ENCODE data around the gene TLCD2. TPM values are rescaled to one million over a fixed set of nuclear protein-coding genes. Genes with fewer than 3 reads are reported as not detected.

TLCD2 gene
- total and polyA plus RNA-seq, 9 of the 15 experiments (the other 6 are each of a cell fraction or from before 2014, with no cell fraction given) = 0.10 to 0.89 (median 0.58) TPM

GRCh38 chr17:1724351-1724868 is 14.2 kb upstream of the TLCD2 start, which contains the start of gene WDR81 (continued):
- TF ChIP-seq ATF1 (CRISPR knock-in tag; IDR thresholded peaks at IDR 0.05) (no peak), ATF1 (tag; IDR thresholded peaks at IDR 0.05) (no peak), ELF1 (tag; IDR thresholded peaks at IDR 0.05) (peak; percentile 90), MAZ (CRISPR knock-in tag; conservative IDR thresholded peaks at IDR 0.05 in 1 of 2, IDR thresholded peaks at IDR 0.05 in 1 of 2) (0 out of 4 replicates have a peak, but pooled peaks of 1 of the 2 experiments have one; percentile 44), ADNP (tag; IDR thresholded peaks at IDR 0.05) (no peak), ZNF449 (CRISPR knock-in tag; IDR thresholded peaks at IDR 0.05) (no peak), HNRNPL (IDR thresholded peaks at IDR 0.05; ENCODE audit: low read depth, low read length) (no peak), GTF2F1 (IDR thresholded peaks at IDR 0.05; ENCODE audit: low read depth, low read length) (no peak), ZNF586 (CRISPR knock-in tag; conservative IDR thresholded peaks at IDR 0.05) (no peak), SETDB1 (IDR thresholded peaks at IDR 0.05; ENCODE audit: low read length) (no peak), SIN3A (IDR thresholded peaks at IDR 0.05; ENCODE audit: borderline replicate concordance in 2 of 2, control insufficient read depth in 1 of 2, low read depth in 2 of 2, low read length in 2 of 2) (peak; percentile 83 to 97; a peak in 3 of 4 replicates), ZBTB9 (CRISPR knock-in tag; IDR thresholded peaks at IDR 0.05) (no peak), ARID2 (IDR thresholded peaks at IDR 0.05) (no peak), ZNF830 (CRISPR knock-in tag; IDR thresholded peaks at IDR 0.05) (no peak), FOXP1 (CRISPR knock-in tag; IDR thresholded peaks at IDR 0.05) (no peak), BRF1 (IDR thresholded peaks at IDR 0.05; ENCODE audit: borderline replicate concordance, extremely low read depth, insufficient read length) (no peak), CTCFL (IDR thresholded peaks at IDR 0.05; ENCODE audit: borderline replicate concordance, insufficient read depth, low read depth, low read length, poor library complexity, severe bottlenecking) (no peak), PRDM10 (IDR thresholded peaks at IDR 0.05; ENCODE audit: partially characterized antibody) (no peak), SMAD4 (CRISPR knock-in tag; conservative IDR thresholded peaks at IDR 0.05) (0 out of 2 replicates have a peak, but pooled peaks have one; percentile 18), CBFA2T3 (IDR thresholded peaks at IDR 0.05) (no peak), MTA1 (IDR thresholded peaks at IDR 0.05; ENCODE audit: borderline replicate concordance) (no peak)
